Medulla oblongata (tissue), 1 donor: ENCODE results near the gene MTMR3.

ENCODE experiments used
- DNase-seq: peaks from one replicate; pipeline ENCODE4 v3.0.0-alpha.2; 2015; ENCODE audit errors: extremely low spot score

The MTMR3 gene

GRCh38 chr22:30002861-30003486 is 120.0 kb downstream of the MTMR3 start:
- DNase-seq = no peak

DNA sequence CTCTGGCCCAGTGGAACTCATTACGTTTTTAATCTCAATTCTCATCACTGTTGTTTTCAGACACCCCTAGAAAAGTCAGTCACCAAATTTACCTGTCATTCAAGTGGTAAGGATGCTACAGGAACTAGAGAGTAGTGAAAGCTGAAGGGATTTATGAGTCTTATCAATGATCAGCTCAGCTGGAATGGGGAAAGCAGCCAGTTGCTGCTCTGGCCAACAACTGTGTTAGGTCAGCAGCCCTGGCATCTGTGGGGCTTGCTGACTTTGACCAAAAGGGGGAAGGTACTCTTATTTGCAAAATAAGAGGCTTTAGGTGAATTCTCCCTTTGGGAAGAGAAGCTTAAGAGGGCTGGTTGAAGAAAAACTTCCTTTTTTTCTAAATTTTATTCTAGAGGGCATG is 121.1 kb downstream of the MTMR3 start:
- no peak for DNase-seq

GRCh38 chr22:30004694-30005093 is 121.7 kb downstream of the MTMR3 start:
- DNase-seq = no peak

- peak; percentile 93 for DNase-seq
Measured at GRCh38 chr22:30005213-30005857, 122.4 kb downstream of the MTMR3 start.

DNA sequence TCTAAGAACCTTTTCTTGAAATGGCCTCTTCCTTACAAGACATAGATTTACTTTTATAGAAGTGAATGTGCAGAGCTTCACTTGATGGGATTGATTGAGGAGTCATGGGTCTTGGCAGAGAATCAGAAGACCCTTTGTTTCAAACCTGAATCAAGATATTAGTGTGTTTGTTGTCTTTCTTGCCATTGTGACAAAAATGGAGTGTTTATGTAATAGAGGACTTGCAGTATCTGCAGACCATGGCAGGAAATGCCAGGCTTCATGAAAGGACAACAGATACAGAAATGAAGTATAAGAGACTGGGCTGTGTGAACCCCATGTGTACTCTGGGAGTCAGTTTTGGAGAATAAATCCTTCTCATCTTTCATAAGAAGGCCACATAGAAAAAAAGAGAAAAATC is 124.4 kb downstream of the MTMR3 start:
- DNase-seq = no peak

DNA sequence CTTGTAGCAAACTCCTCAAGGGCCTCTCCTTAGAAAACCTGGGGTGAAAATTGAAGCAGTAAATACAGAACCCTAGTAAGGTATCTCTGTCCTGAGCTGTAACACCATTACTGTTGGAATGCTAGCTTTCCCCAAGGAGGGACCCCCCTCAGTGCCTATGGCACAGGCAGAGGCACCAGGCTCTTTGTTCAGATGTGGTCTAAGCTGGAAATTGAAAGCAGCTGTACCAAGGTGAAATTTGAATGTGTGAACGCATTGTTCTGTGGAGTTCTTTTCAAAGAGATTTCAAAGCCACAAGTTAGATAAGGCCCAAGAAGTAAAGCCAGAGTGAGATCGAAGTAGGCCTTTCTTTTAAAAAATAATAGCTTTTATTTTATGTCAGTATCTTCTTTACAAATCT is 125.4 kb downstream of the MTMR3 start:
- DNase-seq = no peak

DNA sequence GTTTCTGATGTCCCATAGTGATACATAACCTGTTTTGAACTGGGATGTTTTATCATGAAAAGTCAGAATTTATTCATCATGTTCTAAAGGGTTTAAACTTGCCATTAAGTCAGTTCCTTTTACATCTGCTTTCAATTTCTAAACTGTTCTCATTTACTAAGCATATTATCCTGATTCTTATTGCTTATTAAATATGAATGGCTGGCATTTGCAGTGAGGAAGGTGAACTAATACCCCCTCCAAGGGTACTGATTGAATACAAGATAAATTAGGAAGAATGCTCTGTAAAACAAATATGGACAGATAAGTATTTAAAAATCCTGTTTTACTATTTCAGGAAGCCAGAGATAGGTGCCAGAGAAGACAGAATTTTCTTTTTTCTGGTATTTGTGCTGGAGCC is 126.5 kb downstream of the MTMR3 start:
- DNase-seq = no peak

GRCh38 chr22:30010789-30011405 is 127.9 kb downstream of the MTMR3 start:
- no peak for DNase-seq

GRCh38 chr22:30013201-30013600 is 130.2 kb downstream of the MTMR3 start:
- no peak for DNase-seq

DNA sequence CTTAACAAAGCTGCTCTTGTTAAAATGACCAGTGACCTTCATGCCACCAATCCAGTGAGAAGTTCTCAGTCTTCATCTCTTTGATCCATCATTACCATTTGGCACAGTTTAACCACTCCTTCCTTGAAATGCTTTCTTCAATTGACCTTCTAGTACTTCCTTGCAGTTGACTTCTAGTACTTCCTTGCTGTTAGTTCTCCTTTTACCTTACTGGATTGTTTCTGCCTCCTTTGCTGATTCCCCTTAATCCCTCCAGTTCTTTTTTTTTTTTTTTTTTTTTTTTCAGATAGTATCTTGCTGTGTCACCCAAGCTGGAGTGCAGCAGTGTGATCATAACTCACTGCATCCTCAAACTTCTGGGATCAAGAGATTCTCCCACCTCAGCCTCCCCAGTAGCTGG is 131.3 kb downstream of the MTMR3 start:
- no peak for DNase-seq

DNA sequence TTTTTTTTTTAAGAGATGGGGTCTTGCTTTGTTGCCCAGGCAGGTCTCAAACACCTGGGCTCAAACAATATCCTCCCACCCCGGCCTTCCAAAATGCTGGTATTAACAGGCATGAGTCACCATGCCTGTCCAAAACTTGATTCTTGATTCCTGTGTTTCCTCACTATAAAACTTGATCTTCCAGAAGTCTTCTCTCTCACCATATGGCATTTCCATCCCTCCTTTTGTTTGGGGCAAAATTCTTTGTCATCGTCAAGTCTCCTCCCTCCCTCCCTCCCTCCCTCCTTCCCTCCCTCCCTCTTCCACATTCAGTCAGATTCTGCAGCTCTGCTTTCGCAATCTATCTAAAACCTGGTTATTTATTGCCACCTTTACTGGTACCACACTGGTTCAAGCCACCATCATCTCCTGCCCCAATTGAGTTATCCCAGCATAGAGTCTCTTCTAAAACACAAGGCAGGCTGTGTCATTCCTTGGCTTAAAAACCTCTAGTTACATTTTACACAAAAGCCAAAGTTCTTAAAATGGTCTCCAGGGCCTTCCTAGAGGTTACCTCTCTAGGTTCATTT is 132.3 kb downstream of the MTMR3 start:
- no peak for DNase-seq

- no peak for DNase-seq
Measured at GRCh38 chr22:30015846-30016245, 132.9 kb downstream of the MTMR3 start.

DNA sequence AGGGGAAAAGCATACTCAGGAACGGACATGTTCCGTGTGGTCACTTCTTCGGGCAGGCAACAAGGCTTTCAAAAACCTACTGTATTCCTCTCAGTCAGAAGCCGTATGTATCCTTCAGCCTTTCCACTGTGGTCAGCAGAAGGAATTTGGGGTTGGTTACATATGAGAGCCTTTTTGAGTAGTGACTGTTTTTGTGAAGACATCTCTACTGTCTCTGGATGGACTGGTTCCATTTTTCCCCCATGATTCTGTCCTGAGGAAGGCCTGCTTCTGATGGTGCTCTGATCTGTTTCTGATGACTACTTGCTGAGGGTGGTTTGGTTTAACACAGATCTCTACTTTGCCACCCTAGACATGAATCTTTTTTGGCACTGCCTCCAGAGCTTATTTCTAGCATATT is 133.6 kb downstream of the MTMR3 start:
- DNase-seq = no peak

DNA sequence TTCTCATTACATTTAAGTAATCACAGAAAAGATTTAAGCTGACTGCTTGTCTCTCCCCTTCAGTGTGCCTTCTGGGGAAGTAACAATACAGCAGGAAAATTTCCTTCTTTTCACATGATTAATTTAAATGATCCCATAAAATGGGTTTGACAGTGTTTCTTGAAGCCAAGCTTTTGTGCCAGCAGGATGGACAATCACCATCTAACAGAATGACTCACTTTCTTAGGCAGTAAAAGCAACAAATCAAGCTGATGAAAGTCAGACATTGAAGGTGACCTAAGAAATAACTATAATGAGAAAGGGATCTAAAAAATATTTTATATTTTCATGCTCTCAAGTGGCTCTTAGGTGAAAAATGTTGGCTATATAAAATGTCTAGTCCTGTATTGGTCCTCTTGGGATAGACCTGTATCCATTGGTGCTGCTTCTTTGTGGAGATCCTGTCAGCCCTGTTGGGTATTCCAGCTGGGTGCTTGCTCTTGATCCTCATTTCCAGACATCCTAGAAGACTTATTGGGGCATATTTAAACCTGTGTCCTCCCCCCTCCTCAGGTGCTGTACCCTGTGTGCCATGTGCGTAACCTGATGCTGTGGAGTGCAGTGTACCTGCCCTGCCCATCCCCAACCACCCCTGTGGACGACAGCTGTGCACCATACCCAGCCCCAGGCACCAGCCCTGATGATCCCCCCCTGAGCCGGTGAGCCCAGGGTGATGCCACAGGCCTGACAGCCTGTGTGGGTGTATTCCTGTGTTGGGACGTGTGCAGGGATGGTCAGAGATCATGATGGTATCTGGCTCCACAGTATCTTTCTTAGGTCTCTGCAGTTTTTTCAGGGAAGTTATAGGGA is 134.6 kb downstream of the MTMR3 start:
- no peak for DNase-seq

DNA sequence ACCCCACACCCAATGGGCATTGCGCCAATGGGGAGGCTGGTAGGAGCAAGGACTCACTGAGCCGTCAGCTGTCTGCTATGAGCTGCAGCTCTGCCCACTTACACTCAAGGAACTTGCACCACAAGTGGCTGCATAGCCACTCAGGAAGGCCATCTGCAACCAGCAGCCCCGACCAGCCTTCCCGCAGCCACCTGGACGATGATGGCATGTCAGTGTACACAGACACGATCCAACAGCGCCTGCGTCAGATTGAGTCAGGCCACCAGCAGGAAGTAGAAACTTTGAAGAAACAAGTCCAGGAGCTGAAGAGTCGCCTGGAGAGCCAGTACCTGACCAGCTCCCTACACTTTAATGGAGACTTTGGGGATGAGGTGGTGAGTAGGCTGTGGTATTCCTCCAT is 137.5 kb downstream of the MTMR3 start:
- DNase-seq = no peak

DNA sequence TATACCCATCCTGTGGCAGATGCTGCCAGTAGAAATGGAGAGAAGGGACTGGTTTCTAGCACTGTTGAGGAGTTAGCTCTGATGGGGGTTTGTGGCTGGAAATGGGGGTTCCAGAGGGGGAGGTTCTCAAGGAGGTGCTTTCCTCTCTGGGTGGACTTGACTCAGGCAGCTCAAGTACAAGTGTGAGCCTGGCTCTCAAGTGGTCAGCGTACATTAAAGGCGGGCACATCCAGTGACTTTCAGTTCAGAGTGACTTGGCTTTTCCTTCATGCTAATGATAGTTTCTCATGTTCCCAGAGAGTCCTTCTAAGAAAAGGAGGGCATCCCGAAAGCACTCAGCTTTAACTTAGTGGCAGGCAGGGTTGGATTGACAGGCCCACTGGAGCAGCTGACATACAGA is 138.4 kb downstream of the MTMR3 start:
- DNase-seq = no peak

DNA sequence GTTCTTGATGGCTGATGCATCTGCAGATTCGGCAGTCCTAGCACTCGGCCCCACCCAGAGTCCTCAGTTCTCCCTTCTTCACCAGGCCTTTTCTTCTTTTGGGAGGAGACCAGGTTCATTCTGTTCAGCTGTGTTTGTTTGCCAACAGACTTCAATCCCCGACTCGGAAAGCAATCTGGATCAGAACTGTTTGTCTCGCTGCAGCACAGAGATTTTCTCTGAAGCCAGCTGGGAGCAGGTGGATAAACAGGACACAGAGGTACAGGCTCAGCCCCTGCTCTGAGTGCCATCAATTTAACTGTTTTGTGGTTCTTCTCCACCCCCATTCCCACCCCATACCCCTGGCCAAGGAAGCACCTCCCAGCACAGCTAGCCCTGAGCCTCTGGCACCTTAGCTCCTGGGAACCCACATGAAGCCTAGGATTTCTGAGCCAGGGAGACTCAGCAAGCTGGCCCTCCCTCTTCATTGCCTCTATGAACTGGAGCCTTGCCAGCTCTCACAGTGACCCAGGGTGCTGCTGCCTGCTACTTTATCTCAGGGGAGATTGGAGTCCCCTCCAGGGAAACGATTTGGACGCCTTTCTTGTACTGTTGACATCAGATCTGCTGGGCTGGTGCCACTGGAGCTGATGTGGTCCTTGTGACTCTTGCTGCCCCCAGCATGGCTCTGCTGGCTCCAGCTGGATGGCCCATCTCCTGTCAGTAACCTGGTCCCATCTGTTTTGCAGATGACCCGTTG is 139.1 kb downstream of the MTMR3 start:
- DNase-seq = no peak

- DNase-seq = no peak
Measured at GRCh38 chr22:30023099-30023660, 140.2 kb downstream of the MTMR3 start.

DNA sequence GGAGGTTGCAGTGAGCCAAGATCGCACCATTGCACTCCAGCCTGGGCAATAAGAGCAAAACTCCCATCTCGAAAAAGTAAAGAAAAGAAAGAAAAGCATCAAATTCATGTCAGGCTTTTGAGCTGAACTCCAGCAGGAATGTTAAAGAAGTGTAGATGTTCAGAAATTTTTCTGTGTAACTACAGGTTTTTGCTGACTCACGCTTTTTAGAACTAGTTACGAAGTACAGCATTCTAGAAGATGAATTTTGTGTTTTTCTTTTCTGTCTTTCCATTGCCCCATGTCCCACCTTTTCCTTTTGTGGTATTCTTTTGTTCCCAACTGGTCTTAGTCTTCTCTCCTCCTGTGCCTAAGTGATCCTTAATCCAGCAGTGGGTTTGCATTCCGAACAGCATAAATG is 141.3 kb downstream of the MTMR3 start:
- no peak for DNase-seq

DNA sequence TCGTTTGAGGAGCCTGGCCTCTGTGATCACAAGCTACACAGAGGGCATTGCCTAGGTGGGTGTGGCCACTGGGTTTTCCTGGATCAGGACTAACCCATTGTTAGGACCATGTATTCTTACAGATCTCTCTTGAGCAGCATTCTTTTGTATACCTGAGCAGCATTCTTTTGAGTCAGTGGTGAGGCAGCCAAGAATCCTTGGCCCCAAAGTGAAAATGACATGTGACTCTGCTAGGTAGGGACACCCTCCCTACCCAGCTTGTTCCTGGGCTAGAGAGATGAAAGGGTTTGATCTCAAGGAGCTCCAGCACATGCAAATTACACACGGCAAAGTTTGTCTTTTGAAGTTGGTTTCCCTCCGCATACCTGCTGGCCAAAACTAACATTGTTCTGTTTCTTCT is 142.2 kb downstream of the MTMR3 start:
- no peak for DNase-seq

GRCh38 chr22:30026756-30027155 is 143.8 kb downstream of the MTMR3 start:
- no peak for DNase-seq
